HCT116 (cell line): ENCODE results near the gene BNIPL. TPM values are rescaled to one million over a fixed set of nuclear protein-coding genes. Genes with fewer than 3 reads are reported as not detected.

Source experiments
- ATAC-seq: fragments of 200-7000 bp; cut with Tn5 transposase; 2 replicates; pipeline ENCODE4 v1.9.1; 2020; ENCODE audit warnings: mild to moderate bottlenecking, moderate library complexity
- BruUV-seq: library from RNA; stranded (reverse); fragments of 400-500 nt; replicated peaks from 2 replicates; lab custom pipeline; 2021; lab: Mats Ljungman, UMichigan
- CTCF ChIA-PET: fragments of 300-600 bp; sonication (Branson Sonifier 250); formaldehyde crosslinking; loops from one replicate; lab custom pipeline; 2021; ENCODE audit warnings: antibody characterized with exemption; lab: Charles Lee
- POLR2A ChIA-PET: fragments of 300-600, 350-600 bp; sonication (Branson Sonifier 250); formaldehyde crosslinking; loops from one replicate; lab custom pipeline; 2021; ENCODE audit warnings: antibody characterized with exemption; lab: Charles Lee
- RAD21 ChIA-PET, 2 experiments: fragments of 300-600 bp; sonication (Branson Sonifier 250); formaldehyde crosslinking; loops; one replicate each; lab custom pipeline; 2023; ENCODE audit warnings: low total read pairs in 2 of 2; ENCODE audit not compliant: uncharacterized antibody in 2 of 2, unreplicated experiment in 2 of 2, low non-redundant PET in 1 of 2; lab: Charles Lee
- DNase-seq: peaks from one replicate; pipeline ENCODE4 v3.0.0-alpha.2; 2010; ENCODE audit warnings: low read depth, low spot score
- H2AFZ ChIP-seq: fragments of 200-600 bp; shearing (Covaris generic), sonication (generic); 2 replicates; pipeline ENCODE4 v1.6.1; 2017; ENCODE audit warnings: low read depth, mixed run types, mixed read lengths, antibody characterized with exemption, low read length; ENCODE audit not compliant: poor library complexity, severe bottlenecking
- H3K27ac ChIP-seq: 2 replicates; pipeline ENCODE4 v1.5.1; 2012; ENCODE audit warnings: low read depth, low read length
- H3K27me3 ChIP-seq: fragments of 200-600 bp; sonication (generic); 2 replicates; pipeline ENCODE4 v1.6.1; 2016; ENCODE audit warnings: mixed run types, low read length, mixed read lengths; ENCODE audit not compliant: insufficient read depth
- H3K36me3 ChIP-seq, 2 experiments: fragments of 200-500 bp in 1 of 2; fragments of 200-600 bp in 1 of 2; sonication (Bioruptor generic) in 1 of 2; sonication (generic) in 1 of 2; 2 replicates each; pipeline versions ENCODE4 v1.5.1 to v1.6.1; 2014 to 2016; ENCODE audit warnings: low read length in 2 of 2, inconsistent platforms in 1 of 2, mixed read lengths in 1 of 2, mixed run types in 1 of 2; ENCODE audit not compliant: insufficient read depth in 2 of 2, control insufficient read depth in 1 of 2
- H3K4me1 ChIP-seq, 2 experiments: fragments of 200-600 bp in 1 of 2; sonication (generic) in 1 of 2; 2 replicates each; pipeline versions ENCODE4 v1.5.1 to v1.6.1; 2012 to 2017; ENCODE audit warnings: low read length in 2 of 2, inconsistent platforms in 1 of 2, mild to moderate bottlenecking in 1 of 2, mixed read lengths in 1 of 2, mixed run types in 1 of 2, moderate library complexity in 1 of 2; ENCODE audit not compliant: insufficient read depth in 2 of 2, control insufficient read depth in 1 of 2
- H3K4me2 ChIP-seq: fragments of 200-600 bp; sonication (generic); 2 replicates; pipeline ENCODE4 v1.6.1; 2017; ENCODE audit warnings: mixed run types, low read length, mixed read lengths
- H3K4me3 ChIP-seq, 2 experiments: fragments of 200-600 bp in 1 of 2; sonication (generic) in 1 of 2; replicated peaks in 1 of 2; 2 replicates each; pipeline ENCODE4 v1.5.1; 2011 to 2016; ENCODE audit warnings: low read length in 2 of 2, control low read depth in 1 of 2, low read depth in 1 of 2, mild to moderate bottlenecking in 1 of 2, mixed read lengths in 1 of 2, mixed run types in 1 of 2
- H3K79me2 ChIP-seq: fragments of 200-600 bp; sonication (generic); 2 replicates; pipeline ENCODE4 v1.6.1; 2017; ENCODE audit warnings: mild to moderate bottlenecking, mixed run types, low read length, moderate library complexity, mixed read lengths; ENCODE audit not compliant: insufficient read depth
- H3K9ac ChIP-seq: fragments of 200-600 bp; sonication (generic); 2 replicates; pipeline ENCODE4 v1.6.1; 2016; ENCODE audit warnings: low read length, mixed read lengths
- H3K9me2 ChIP-seq: fragments of 200-600 bp; sonication (generic), shearing (Covaris generic); 2 replicates; pipeline ENCODE4 v1.6.1; 2017; ENCODE audit warnings: mixed run types, mild to moderate bottlenecking, moderate library complexity; ENCODE audit not compliant: insufficient read depth
- H3K9me3 ChIP-seq, 2 experiments: fragments of 200-500 bp in 1 of 2; fragments of 200-600 bp in 1 of 2; sonication (Bioruptor generic) in 1 of 2; sonication (generic) in 1 of 2; 2 replicates each; pipeline ENCODE4 v1.6.1; 2014 to 2017; ENCODE audit warnings: low read length in 2 of 2, mixed read lengths in 2 of 2, inconsistent platforms in 1 of 2, low read depth in 1 of 2, mild to moderate bottlenecking in 1 of 2, mixed run types in 1 of 2, moderate library complexity in 1 of 2; ENCODE audit not compliant: control insufficient read depth in 1 of 2, insufficient read depth in 1 of 2
- H4K20me1 ChIP-seq: fragments of 200-600 bp; sonication (generic), shearing (Covaris generic); 2 replicates; pipeline ENCODE4 v1.6.1; 2017; ENCODE audit warnings: mixed run types, mild to moderate bottlenecking, moderate library complexity; ENCODE audit not compliant: insufficient read depth
- CTCF ChIP-seq, 3 experiments: fragments of 200-600 bp in 1 of 3; sonication (generic) in 1 of 3; IDR thresholded peaks in 2 of 3; conservative IDR thresholded peaks in 1 of 3; 2 replicates each; pipeline ENCODE4 v1.5.1; 2012 to 2017; ENCODE audit warnings: low read depth in 2 of 3, low read length in 2 of 3, antibody characterized with exemption in 1 of 3, borderline replicate concordance in 1 of 3, control low read depth in 1 of 3, mild to moderate bottlenecking in 1 of 3, mixed read lengths in 1 of 3, mixed run types in 1 of 3, moderate library complexity in 1 of 3; ENCODE audit not compliant: insufficient read depth in 1 of 3
- EGR1 ChIP-seq: IDR thresholded peaks from 2 replicates; pipeline ENCODE4 v1.6.1; 2012; ENCODE audit warnings: low read depth
- EZH2phosphoT487 ChIP-seq: fragments of 200-600 bp; IDR thresholded peaks from 2 replicates; pipeline ENCODE4 v1.6.1; 2018; ENCODE audit warnings: antibody characterized with exemption, borderline replicate concordance
- FOSL1 ChIP-seq: IDR thresholded peaks from 2 replicates; pipeline ENCODE4 v1.6.1; 2012; ENCODE audit warnings: low read depth
- MAX ChIP-seq: IDR thresholded peaks from 2 replicates; pipeline ENCODE4 v1.6.1; 2012
- POLR2AphosphoS5 ChIP-seq: IDR thresholded peaks from 2 replicates; pipeline ENCODE4 v1.6.1; 2011; ENCODE audit warnings: mild to moderate bottlenecking, low read depth, low read length, moderate library complexity
- SIN3A ChIP-seq: IDR thresholded peaks from 2 replicates; pipeline ENCODE4 v1.6.1; 2012; ENCODE audit warnings: low read depth
- TCF7L2 ChIP-seq: IDR thresholded peaks from 2 replicates; pipeline ENCODE4 v1.7.0; 2011; ENCODE audit warnings: borderline replicate concordance, inconsistent platforms; ENCODE audit not compliant: insufficient read depth, insufficient read length; ENCODE audit errors: extremely low read depth
- YY1 ChIP-seq: IDR thresholded peaks from 2 replicates; pipeline ENCODE4 v1.6.1; 2011; ENCODE audit warnings: low read length, low read depth, moderate library complexity, mild to moderate bottlenecking; ENCODE audit not compliant: insufficient replicate concordance; ENCODE audit errors: extremely low read depth
- ZFX ChIP-seq: fragments of 450-650 bp; IDR thresholded peaks from 2 replicates; pipeline ENCODE4 v1.6.1; 2017
- ZNF274 ChIP-seq: fragments of 200-500 bp; sonication (Bioruptor generic); IDR thresholded peaks from 2 replicates; pipeline ENCODE4 v1.6.1; 2014; ENCODE audit warnings: mild to moderate bottlenecking, low read depth, low read length, inconsistent platforms
- intact Hi-C: fragments of 100-400 bp; cut with micrococcal nuclease; formaldehyde crosslinking; loops from 2 replicates; pipeline ENCODE4 v1.10.0; 2022
- total RNA-seq: library from RNA; stranded (reverse); gene quantifications from one replicate; pipeline ENCODE4 v1.2.1, GENCODE V29; 2021; ENCODE audit not compliant: unreplicated experiment
- TF ChIP-seq, protein P1 (sequence below): IDR thresholded peaks from 2 replicates; pipeline ENCODE4 v1.6.1; 2011; ENCODE audit warnings: mild to moderate bottlenecking, low read length, moderate library complexity; ENCODE audit not compliant: insufficient replicate concordance; ENCODE audit errors: extremely low read depth

BNIPL gene
- total RNA-seq, 1 experiment from 2014 or later: 0.86 TPM

DNA sequence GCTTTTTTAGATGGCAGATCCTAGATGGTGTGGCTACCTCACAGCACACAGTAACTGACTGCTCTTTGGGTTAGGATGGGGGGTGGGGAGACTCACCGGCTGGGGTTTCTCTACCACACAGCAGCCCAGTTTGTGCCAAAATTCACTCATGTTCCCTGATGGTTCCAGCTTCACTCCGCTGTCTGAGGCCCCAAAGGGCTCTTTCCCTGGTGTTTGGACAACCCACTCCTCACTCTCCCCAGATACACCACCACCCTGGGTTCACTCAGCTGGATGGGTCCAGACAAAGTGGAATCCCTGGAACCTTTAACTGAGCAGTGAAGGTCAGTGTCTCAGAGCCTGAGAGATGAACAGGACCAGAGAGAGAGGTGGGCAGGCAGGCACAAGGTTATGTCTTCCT lies 19.2 kb downstream of the BNIPL start:
- ChIA-PET POLR2A (no interaction called here), CTCF (no interaction called here), RAD21 (no interaction called here)
- peaks cover 24 to 48% of the 10 kb centered on the region in 2 experiments for H3K36me3 ChIP-seq
- H3K27me3 ChIP-seq: no peaks in the 10 kb centered on the region
- H3K9me2 ChIP-seq: no peaks in the 10 kb centered on the region
- no peak overlapping the region for H3K4me2 ChIP-seq
- no peak overlapping the region for H2AFZ ChIP-seq
- H4K20me1 ChIP-seq: no peaks in the 10 kb centered on the region; the same call in 1 of the 2 replicates
- peaks cover 18 to 41% of the 10 kb centered on the region in 2 experiments for H3K4me1 ChIP-seq
- H3K9ac ChIP-seq: no peak overlapping the region
- no peaks in the 10 kb centered on the region for H3K9me3 ChIP-seq
- DNase-seq (no peak), ATAC-seq (no peak)
- intact Hi-C loops: loop anchor here (5.0 kb wide), 1 partner anchor 33 kb away; no protein-coding TSS in a partner anchor
- no peak overlapping the region for H3K4me3 ChIP-seq
- no TSS peak for BruUV-seq
- TF ChIP-seq TCF7L2: no peak
- no peak for TF ChIP-seq ZFX
- TF ChIP-seq MAX: no peak
- TF ChIP-seq EGR1: no peak
- no peak for TF ChIP-seq POLR2AphosphoS5
- no peak overlapping the region for H3K27ac ChIP-seq
- peaks cover 47% of the 10 kb centered on the region for H3K79me2 ChIP-seq

DNA sequence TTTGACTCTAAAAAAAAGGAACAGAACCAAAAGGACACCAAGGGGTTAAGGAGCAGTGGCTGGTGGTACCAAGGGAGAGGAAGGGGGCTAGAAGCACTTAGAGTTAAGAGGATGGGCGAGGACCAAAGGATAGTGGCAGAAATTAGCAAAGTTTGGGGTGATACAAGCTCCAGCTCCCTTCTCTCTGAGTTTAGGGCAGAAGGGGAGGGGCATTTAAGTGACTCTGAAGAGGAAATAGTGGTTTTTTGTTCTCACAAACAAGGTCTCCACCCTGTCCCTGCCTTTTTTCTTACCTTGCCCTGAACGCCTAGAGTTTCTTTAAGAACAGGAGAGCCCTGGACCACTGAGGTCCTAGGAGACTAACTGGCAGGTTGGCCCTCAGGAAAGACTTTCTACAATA lies 19.8 kb downstream of the BNIPL start:
- Histone ChIP-seq H3K9me2 (no peaks in the 10 kb centered on the region), H2AFZ (no peak overlapping the region), H3K4me1 (peaks cover 18 to 41% of the 10 kb centered on the region in 2 experiments), H3K9me3 (no peaks in the 10 kb centered on the region), H3K4me3 (no peak overlapping the region), H4K20me1 (no peaks in the 10 kb centered on the region; the same call in 1 of the 2 replicates), H3K27ac (no peak overlapping the region), H3K27me3 (no peaks in the 10 kb centered on the region), H3K4me2 (no peak overlapping the region), H3K79me2 (peaks cover 47% of the 10 kb centered on the region), H3K36me3 (peaks cover 24 to 48% of the 10 kb centered on the region in 2 experiments), H3K9ac (no peak overlapping the region)
- intact Hi-C loops: loop anchor here (5.0 kb wide), 1 partner anchor 34 kb away; no protein-coding TSS in a partner anchor
- no TSS peak for BruUV-seq
- POLR2A ChIA-PET: no interaction called here
- RAD21 ChIA-PET: no interaction called here
- CTCF ChIA-PET: no interaction called here
- no peak for ATAC-seq
- no peak for DNase-seq
- TF ChIP-seq YY1 (no peak), CTCF (IDR thresholded peaks at IDR 0.05 in 2 of 3, conservative IDR thresholded peaks at IDR 0.05 in 1 of 3; ENCODE audit: borderline replicate concordance in 1 of 3, insufficient read depth in 1 of 3, low read depth in 2 of 3, low read length in 2 of 3) (no peak), SIN3A (no peak), ZNF274 (no peak), FOSL1 (no peak), POLR2AphosphoS5 (no peak), TCF7L2 (no peak), EZH2phosphoT487 (no peak), ZFX (no peak)
- TF ChIP-seq, protein P1, sequence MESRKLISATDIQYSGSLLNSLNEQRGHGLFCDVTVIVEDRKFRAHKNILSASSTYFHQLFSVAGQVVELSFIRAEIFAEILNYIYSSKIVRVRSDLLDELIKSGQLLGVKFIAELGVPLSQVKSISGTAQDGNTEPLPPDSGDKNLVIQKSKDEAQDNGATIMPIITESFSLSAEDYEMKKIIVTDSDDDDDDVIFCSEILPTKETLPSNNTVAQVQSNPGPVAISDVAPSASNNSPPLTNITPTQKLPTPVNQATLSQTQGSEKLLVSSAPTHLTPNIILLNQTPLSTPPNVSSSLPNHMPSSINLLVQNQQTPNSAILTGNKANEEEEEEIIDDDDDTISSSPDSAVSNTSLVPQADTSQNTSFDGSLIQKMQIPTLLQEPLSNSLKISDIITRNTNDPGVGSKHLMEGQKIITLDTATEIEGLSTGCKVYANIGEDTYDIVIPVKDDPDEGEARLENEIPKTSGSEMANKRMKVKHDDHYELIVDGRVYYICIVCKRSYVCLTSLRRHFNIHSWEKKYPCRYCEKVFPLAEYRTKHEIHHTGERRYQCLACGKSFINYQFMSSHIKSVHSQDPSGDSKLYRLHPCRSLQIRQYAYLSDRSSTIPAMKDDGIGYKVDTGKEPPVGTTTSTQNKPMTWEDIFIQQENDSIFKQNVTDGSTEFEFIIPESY: no peak
